Spleen (tissue), 11 donors: ENCODE data around the gene GNG7. TPM values are rescaled to one million over a fixed set of nuclear protein-coding genes. Genes with fewer than 3 reads are reported as not detected.

Experiments used
- DNase-seq: peaks from one replicate; pipeline ENCODE4 v3.0.0-alpha.2; 2020
- H3K27ac ChIP-seq, 8 donors: fragments of 200-600 bp; sonication (generic) in 7 of 8; 1 replicate in 4 of 8; 2 replicates in 4 of 8; pipeline versions ENCODE4 v1.5.0 to v1.8.0; 2016 to 2021; ENCODE audit warnings: inconsistent platforms in 4 of 8, mild to moderate bottlenecking in 4 of 8, moderate library complexity in 1 of 8
- H3K27me3 ChIP-seq, 7 donors: fragments of 200-600 bp; sonication (generic) in 6 of 7; replicated peaks in 1 of 7; 1 replicate in 4 of 7; 2 replicates in 3 of 7; pipeline versions ENCODE4 v1.5.0 to v1.8.0; 2016 to 2021; ENCODE audit warnings: inconsistent platforms in 3 of 7, mild to moderate bottlenecking in 1 of 7
- H3K36me3 ChIP-seq, 6 donors: fragments of 200-600 bp; sonication (generic) in 5 of 6; 1 replicate in 4 of 6; 2 replicates in 2 of 6; pipeline versions ENCODE4 v1.5.0 to v1.8.0; 2016 to 2021; ENCODE audit warnings: inconsistent platforms in 2 of 6
- H3K4me1 ChIP-seq, 6 donors: fragments of 200-600 bp; sonication (generic) in 5 of 6; 1 replicate in 3 of 6; 2 replicates in 3 of 6; pipeline versions ENCODE4 v1.5.0 to v1.8.0; 2016 to 2021; ENCODE audit warnings: inconsistent platforms in 3 of 6
- H3K4me3 ChIP-seq, 8 donors: fragments of 200-600 bp; sonication (generic) in 7 of 8; 1 replicate in 4 of 8; 2 replicates in 4 of 8; pipeline versions ENCODE4 v1.5.0 to v1.8.0; 2016 to 2021; ENCODE audit warnings: inconsistent platforms in 4 of 8, mild to moderate bottlenecking in 4 of 8, moderate library complexity in 2 of 8
- H3K9me3 ChIP-seq, 8 donors: fragments of 200-600 bp; sonication (generic) in 7 of 8; 1 replicate in 4 of 8; 2 replicates in 4 of 8; pipeline versions ENCODE4 v1.5.0 to v1.8.0; 2016 to 2021; ENCODE audit warnings: inconsistent platforms in 4 of 8
- POLR2A ChIP-seq, 3 donors: fragments of 450-650 bp; IDR thresholded peaks; one replicate each; pipeline ENCODE4 v1.5.1; 2017; ENCODE audit warnings: antibody characterized with exemption in 3 of 3, mild to moderate bottlenecking in 1 of 3
- POLR2AphosphoS5 ChIP-seq, 3 donors: sonication (generic); formaldehyde crosslinking; IDR thresholded peaks; one replicate each; pipeline ENCODE4 v1.5.1; 2017; ENCODE audit warnings: antibody characterized with exemption in 3 of 3
- WGBS, 5 donors: extraction: QIAGEN DNeasy Blood & Tissue Kit in 3 of 5; methylation state at CpG; one replicate each; pipeline versions ENCODE4 v1.1.5 to v1.1.7; 2013 to 2018; 5-methylcytosine and 5-hydroxymethylcytosine counted together
- intact Hi-C: fragments of 100-400 bp; cut with DNase I; formaldehyde crosslinking; loops from one replicate; pipeline ENCODE4 v1.15.0; 2023; ENCODE audit warnings: low total_unique reads
- polyA plus RNA-seq, 3 donors: library from polyadenylated mRNA; stranded (reverse); fragments of 200-250 nt; gene quantifications; one replicate each; pipeline ENCODE4 v1.2.1, GENCODE V29; 2013
- total RNA-seq, 7 donors: library from RNA; depleted of rRNA in 3 of 7; stranded (reverse); fragments of >200 nt in 3 of 7; fragmentation: NEBNext Ultra II Directional in 4 of 7; extraction: Animal tissue kit (Norgen Biotek cat#: 25700) in 4 of 7; gene quantifications; one replicate each; pipeline versions ENCODE4 v1.1.0 to v1.2.1, GENCODE V29; 2016 to 2021
- TF ChIP-seq, protein P1 (sequence below), 11 experiments: fragments of 200-600 bp in 7 of 11; fragments of 450-650 bp in 4 of 11; sonication (generic) in 4 of 11; IDR thresholded peaks in 8 of 11; conservative IDR thresholded peaks in 3 of 11; 1 replicate in 7 of 11; 2 replicates in 4 of 11; pipeline versions ENCODE4 v1.4.0 to v1.8.0; 2016 to 2021; ENCODE audit warnings: antibody characterized with exemption in 11 of 11, inconsistent platforms in 4 of 11, mild to moderate bottlenecking in 1 of 11
- donor health status: healthy with polysubstance abuse.
- donor health status: DM: no; HTN: no; CAD: no; lungs with moderate emphysema.
- donor health status: DM: no; HTN: no; CAD: no.
- donor health status: Bipolar disorder and iron deficiency.
- donor health status: healthy.
- donor health status: DM: no; HTN: no; CAD: no.
- donor health status: DM: yes; HTN: yes; CAD: no.

GNG7 gene
- total and polyA plus RNA-seq, 10 donors, result 17.2 to 34.6 (median 18.9) TPM

DNA sequence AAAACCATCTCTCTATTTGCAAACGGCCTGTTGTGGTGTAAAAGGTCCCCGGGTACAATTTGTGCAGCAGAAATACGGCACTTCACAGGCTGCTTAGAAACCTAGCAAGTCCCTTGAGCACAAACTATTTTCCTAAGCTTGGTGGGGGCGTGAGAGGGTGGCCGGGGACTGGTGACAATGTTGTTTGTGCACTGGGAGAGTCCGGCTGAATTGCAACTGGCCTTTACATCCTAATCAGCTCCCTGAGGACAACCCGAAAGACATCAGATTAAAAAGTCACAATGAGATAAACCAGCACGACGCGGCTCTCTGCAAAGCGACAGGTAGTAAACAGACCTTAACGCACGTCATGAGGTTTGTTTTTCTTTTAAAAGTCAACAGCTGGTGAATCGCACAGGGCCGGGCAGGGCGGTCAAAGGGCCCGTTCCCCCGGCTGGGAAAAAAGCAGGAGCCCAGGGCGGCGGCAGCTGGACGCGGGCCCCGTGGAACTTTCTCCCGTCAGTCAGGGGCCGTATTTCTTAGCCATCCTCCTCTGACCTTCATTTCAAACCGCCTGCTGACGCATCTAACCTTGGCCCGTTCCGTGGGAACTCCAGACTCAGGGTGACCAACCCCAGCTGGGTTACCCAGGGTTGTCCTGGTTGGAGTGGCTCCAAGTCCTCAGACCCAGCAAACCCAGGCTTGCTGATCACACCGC lies 114.3 kb downstream of the GNG7 start:
- DNase-seq, result peak; percentile 55
- peaks cover 0 to 16% (median 11%) of the 10 kb centered on the region in 8 donors for H3K9me3 ChIP-seq
- intact Hi-C loops, result loop anchor here (10.0 kb wide), 1 partner anchor 53 kb away; no protein-coding TSS in a partner anchor
- peaks cover 0 to 13% (median 0%) of the 10 kb centered on the region in 6 donors for H3K36me3 ChIP-seq
- H3K27ac ChIP-seq, result peak overlapping the region in 6 of 8 donors; percentile 25 to 67 (median 52)
- peaks cover 0 to 33% (median 22%) of the 10 kb centered on the region in 6 donors for H3K4me1 ChIP-seq
- H3K27me3 ChIP-seq, result no peaks in the 10 kb centered on the region
- TF ChIP-seq, protein P1, sequence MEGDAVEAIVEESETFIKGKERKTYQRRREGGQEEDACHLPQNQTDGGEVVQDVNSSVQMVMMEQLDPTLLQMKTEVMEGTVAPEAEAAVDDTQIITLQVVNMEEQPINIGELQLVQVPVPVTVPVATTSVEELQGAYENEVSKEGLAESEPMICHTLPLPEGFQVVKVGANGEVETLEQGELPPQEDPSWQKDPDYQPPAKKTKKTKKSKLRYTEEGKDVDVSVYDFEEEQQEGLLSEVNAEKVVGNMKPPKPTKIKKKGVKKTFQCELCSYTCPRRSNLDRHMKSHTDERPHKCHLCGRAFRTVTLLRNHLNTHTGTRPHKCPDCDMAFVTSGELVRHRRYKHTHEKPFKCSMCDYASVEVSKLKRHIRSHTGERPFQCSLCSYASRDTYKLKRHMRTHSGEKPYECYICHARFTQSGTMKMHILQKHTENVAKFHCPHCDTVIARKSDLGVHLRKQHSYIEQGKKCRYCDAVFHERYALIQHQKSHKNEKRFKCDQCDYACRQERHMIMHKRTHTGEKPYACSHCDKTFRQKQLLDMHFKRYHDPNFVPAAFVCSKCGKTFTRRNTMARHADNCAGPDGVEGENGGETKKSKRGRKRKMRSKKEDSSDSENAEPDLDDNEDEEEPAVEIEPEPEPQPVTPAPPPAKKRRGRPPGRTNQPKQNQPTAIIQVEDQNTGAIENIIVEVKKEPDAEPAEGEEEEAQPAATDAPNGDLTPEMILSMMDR (IDR thresholded peaks at IDR 0.05 in 8 of 11, conservative IDR thresholded peaks at IDR 0.05 in 3 of 11), result no peak
- peak; percentile 63 to 65 (median 63) for TF ChIP-seq POLR2AphosphoS5 (IDR thresholded peaks at IDR 0.05)
- TF ChIP-seq POLR2A (IDR thresholded peaks at IDR 0.05), result no peak
- WGBS, 5 donors, result 59 to 81% (median 67%) methylated on average over 30 of the region's 30 CpGs
- H3K4me3 ChIP-seq, result peak overlapping the region in 1 of 8 donors; percentile 15

DNA sequence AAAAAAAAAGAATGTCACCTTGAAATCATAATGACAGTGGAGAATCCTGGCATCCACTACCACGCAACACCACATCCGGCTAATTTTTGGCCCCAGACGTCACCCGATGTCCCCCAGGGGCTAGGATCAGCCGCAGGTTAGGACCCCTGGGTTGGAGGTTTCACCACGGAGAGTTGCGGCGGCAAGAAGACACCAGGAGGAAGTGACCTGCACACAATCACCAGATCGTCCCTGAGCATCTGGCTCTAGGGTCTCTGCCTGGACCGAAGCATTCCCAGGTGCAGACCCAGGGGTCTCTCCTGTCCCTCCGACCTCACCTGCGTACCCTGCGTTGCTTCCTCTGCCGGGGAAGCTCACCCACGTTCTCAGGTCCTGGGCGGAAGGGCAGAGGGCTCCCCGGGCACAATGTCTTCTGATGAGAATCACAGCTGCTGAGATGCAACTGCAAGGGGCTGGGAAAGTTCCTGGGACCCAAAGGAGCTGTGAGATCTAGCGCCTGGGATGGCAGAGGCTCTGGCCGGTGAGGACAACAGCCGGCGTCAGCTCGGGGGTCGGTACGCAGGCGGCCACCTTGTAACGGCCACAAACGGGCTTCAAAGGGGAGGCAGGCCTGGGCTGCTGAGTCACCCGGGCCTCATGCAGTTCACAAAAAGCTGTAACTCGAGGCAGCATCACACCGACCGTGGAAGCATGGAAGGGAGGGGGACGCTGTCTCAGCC lies 115.3 kb downstream of the GNG7 start:
- no peak overlapping the region for H3K4me3 ChIP-seq
- peaks cover 0 to 29% (median 22%) of the 10 kb centered on the region in 6 donors for H3K4me1 ChIP-seq

DNA sequence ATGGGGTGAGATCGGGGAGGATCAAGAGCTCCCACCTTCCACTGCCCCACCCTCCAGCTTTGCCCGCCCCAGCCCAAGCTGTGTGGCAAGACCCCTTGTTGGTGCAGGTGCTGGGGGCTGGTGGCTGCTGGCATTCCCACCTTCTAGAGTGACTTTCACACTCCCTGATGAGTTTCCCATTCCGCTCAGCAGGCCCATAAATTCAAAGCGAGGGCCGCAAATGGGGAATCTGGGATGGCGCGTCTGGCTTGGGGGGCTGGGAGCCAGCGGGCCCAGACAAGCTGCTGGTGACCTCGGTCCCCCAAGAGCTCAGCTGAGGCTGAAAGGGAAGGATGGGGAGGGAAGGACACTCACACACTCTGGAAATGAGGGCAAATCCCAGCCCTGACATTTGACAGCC lies 116.3 kb downstream of the GNG7 start:
- H3K27me3 ChIP-seq, result no peaks in the 10 kb centered on the region
- DNase-seq, result peak; percentile 33
- TF ChIP-seq, protein P1 (IDR thresholded peaks at IDR 0.05 in 8 of 11, conservative IDR thresholded peaks at IDR 0.05 in 3 of 11), result no peak
- peak; percentile 42 to 49 (median 43) for TF ChIP-seq POLR2AphosphoS5 (IDR thresholded peaks at IDR 0.05)
- H3K27ac ChIP-seq, result peak overlapping the region in 6 of 8 donors; percentile 13 to 50 (median 38)
- H3K36me3 ChIP-seq, result peaks cover 0 to 18% (median 0%) of the 10 kb centered on the region in 6 donors
- 72 to 85% (median 81%) methylated on average over 9 of the region's 9 CpGs for WGBS, 5 donors
- H3K9me3 ChIP-seq, result peaks cover 0 to 27% (median 21%) of the 10 kb centered on the region in 8 donors
- H3K4me1 ChIP-seq, result peaks cover 0 to 33% (median 22%) of the 10 kb centered on the region in 6 donors
- intact Hi-C loops, result loop anchor here (10.0 kb wide), 1 partner anchor 51 kb away; no protein-coding TSS in a partner anchor
- no peak overlapping the region for H3K4me3 ChIP-seq

More for the DNA sequence above, 115.3 kb downstream of the GNG7 start:
- 77 to 85% (median 80%) methylated on average over 29 to 32 of the region's 32 CpGs for WGBS, 5 donors
- Histone ChIP-seq H3K27ac (peak overlapping the region in 6 of 8 donors; percentile 7 to 67 (median 50)), H3K36me3 (peaks cover 0 to 18% (median 0%) of the 10 kb centered on the region in 6 donors), H3K27me3 (no peaks in the 10 kb centered on the region), H3K9me3 (peaks cover 0 to 27% (median 17%) of the 10 kb centered on the region in 8 donors)
- DNase-seq, result peak; percentile 48
- intact Hi-C loops, result loop anchor here (10.0 kb wide), 1 partner anchor 52 kb away; no protein-coding TSS in a partner anchor
- TF ChIP-seq, protein P1 (IDR thresholded peaks at IDR 0.05 in 8 of 11, conservative IDR thresholded peaks at IDR 0.05 in 3 of 11), result no peak
- no peak for TF ChIP-seq POLR2A (IDR thresholded peaks at IDR 0.05)
- no peak for TF ChIP-seq POLR2AphosphoS5 (IDR thresholded peaks at IDR 0.05)
